IgD-negative memory B cell (primary cell): Measurements from ENCODE around the gene NUDT16L1. TPM values are rescaled to one million over a fixed set of nuclear protein-coding genes. Genes with fewer than 3 reads are reported as not detected.
A peak's percentile ranks its signal among the peaks of the same experiment; 100 is the strongest.
"Not testable (repeated sequence)": the region's sequence is repeated elsewhere in the genome, so short reads cannot be mapped to it uniquely, and the experiment has no call there.

ENCODE experiments used
- H3K27ac Mint-ChIP-seq, 3 donors: one replicate each; pipeline ENCODE4 v1.8.0; 2020 to 2022; ENCODE audit warnings: mild to moderate bottlenecking in 3 of 3, mixed read lengths in 3 of 3, moderate library complexity in 1 of 3
- H3K27me3 Mint-ChIP-seq: one replicate; pipeline ENCODE4 v1.8.0; 2021; ENCODE audit warnings: mixed read lengths
- H3K36me3 Mint-ChIP-seq: one replicate; pipeline ENCODE4 v1.8.0; 2020; ENCODE audit warnings: mild to moderate bottlenecking, mixed read lengths
- H3K4me1 Mint-ChIP-seq, 3 donors: one replicate each; pipeline ENCODE4 v1.8.0; 2020 to 2022; ENCODE audit warnings: mixed read lengths in 3 of 3, mild to moderate bottlenecking in 1 of 3
- H3K4me3 Mint-ChIP-seq, 4 donors: one replicate each; pipeline ENCODE4 v1.8.0; 2020 to 2022; ENCODE audit warnings: mild to moderate bottlenecking in 4 of 4, mixed read lengths in 4 of 4, moderate library complexity in 3 of 4
- H3K9me3 Mint-ChIP-seq, 3 donors: one replicate each; pipeline ENCODE4 v1.8.0; 2020 to 2021; ENCODE audit warnings: mixed read lengths in 3 of 3, mild to moderate bottlenecking in 1 of 3
- polyA plus RNA-seq: library from polyadenylated mRNA; unstranded; fragments of 300-500 nt; fragmentation: Illumina TruSeq; gene quantifications from one replicate; pipeline ENCODE4 v1.2.3, GENCODE V29; 2021

Gene NUDT16L1
- polyA plus RNA-seq, 1 donor from 2014 or later = 74.0 TPM

DNA sequence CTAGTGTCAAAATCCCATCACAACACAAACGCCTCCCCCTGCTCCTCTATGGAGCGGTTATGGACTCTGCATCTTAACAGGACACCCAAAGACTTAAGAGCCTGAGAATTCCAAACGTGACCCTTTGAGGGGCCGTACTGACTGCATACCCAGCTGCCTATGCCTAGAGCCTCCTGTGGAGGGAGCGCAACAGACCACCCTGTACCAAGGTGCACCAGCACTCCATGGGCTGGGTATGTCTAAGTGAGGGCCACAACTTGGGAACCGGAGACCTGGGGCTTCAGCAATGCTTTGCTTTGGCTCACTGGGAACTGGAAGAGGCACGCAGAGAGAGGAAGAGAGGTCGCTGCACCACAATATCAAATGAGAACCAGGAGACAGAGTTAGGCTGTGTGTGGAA is 35.3 kb downstream of the NUDT16L1 start:
- Mint-ChIP-seq H3K4me3 (peak overlapping the region in 1 of 4 donors; percentile 53), H3K9me3 (no peaks in the 10 kb centered on the region), H3K27me3 (no peaks in the 10 kb centered on the region), H3K27ac (no peak overlapping the region), H3K36me3 (peaks cover 2% of the 10 kb centered on the region), H3K4me1 (peaks cover 8 to 9% (median 9%) of the 10 kb centered on the region in 3 donors)

DNA sequence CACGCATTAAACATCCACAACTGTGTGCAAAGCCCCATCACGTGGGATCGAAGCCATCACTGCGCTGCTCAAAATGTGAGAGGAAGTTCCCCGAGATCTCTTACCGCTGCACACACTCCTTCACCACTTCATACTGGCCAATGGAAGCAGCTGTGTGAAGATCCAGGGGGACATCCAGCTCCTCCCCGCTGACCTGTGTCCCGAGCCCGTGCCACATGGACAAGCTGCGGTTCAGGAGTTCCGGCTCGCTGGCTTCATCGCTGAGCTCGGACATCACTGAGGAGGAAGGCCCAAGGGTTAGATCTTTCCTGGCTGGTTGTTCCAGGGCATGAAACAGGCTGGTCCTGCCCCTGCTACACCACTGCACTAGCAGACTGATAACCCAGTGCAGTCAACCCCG is 36.5 kb downstream of the NUDT16L1 start:
- no peaks in the 10 kb centered on the region for H3K27me3 Mint-ChIP-seq
- peaks cover 9 to 16% (median 10%) of the 10 kb centered on the region in 3 donors for H3K4me1 Mint-ChIP-seq
- H3K4me3 Mint-ChIP-seq = no peak overlapping the region
- H3K27ac Mint-ChIP-seq = peak overlapping the region in 2 of 3 donors; percentile 4 to 26
- no peaks in the 10 kb centered on the region for H3K9me3 Mint-ChIP-seq
- H3K36me3 Mint-ChIP-seq = peaks cover 2% of the 10 kb centered on the region

DNA sequence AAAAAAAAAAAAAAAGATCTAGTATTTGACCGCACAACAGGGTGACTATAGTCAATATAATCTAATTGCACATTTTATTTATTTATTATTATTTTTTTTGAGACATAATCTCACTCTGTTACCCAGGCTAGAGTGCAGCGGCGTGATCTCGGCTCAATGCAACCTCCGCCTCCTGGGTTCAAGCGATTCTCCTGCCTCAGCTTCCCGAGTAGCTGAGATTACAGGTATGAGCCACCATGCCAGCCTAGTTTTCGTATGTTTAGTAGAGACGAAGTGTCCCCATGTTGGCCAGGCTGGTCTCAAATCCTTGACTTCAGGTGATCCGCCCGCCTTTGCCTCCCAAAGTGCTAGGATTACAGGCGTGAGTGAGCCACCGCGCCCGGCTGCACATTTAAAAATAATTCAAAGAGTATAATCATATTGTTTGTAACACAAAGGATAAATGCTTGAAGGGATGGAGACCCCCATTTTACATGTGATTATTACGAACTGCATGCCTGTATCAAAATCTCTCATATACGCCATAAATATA is 39.9 kb downstream of the NUDT16L1 start:
- Mint-ChIP-seq H3K4me1 (peaks cover 13 to 20% (median 19%) of the 10 kb centered on the region in 3 donors), H3K36me3 (peaks cover 2% of the 10 kb centered on the region), H3K27me3 (no peaks in the 10 kb centered on the region), H3K27ac (peak overlapping the region in 2 of 3 donors; percentile 12 to 94), H3K9me3 (no peaks in the 10 kb centered on the region), H3K4me3 (peak overlapping the region; percentile 82 to 97 (median 94))

DNA sequence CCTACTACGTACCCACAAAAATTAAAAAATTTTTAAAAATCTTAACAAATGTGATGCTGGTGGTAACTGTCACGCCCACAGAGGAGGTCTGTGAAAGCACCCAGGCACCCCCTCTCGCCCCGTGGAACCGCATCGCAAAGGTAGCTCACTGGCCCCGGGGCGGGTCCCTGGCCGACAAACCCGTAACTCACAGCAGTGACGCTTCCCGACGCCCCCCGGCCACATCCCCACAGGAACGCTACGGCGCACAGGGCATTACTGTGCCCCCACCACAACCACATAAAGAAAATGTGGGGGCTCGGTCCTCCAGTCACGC is 40.3 kb downstream of the NUDT16L1 start:
- Mint-ChIP-seq H3K27ac (peak overlapping the region in 2 of 3 donors; percentile 12 to 94), H3K4me3 (peak overlapping the region; percentile 82 to 97 (median 94)), H3K4me1 (peaks cover 13 to 20% (median 19%) of the 10 kb centered on the region in 3 donors), H3K27me3 (no peaks in the 10 kb centered on the region), H3K36me3 (no peaks in the 10 kb centered on the region), H3K9me3 (no peaks in the 10 kb centered on the region)

DNA sequence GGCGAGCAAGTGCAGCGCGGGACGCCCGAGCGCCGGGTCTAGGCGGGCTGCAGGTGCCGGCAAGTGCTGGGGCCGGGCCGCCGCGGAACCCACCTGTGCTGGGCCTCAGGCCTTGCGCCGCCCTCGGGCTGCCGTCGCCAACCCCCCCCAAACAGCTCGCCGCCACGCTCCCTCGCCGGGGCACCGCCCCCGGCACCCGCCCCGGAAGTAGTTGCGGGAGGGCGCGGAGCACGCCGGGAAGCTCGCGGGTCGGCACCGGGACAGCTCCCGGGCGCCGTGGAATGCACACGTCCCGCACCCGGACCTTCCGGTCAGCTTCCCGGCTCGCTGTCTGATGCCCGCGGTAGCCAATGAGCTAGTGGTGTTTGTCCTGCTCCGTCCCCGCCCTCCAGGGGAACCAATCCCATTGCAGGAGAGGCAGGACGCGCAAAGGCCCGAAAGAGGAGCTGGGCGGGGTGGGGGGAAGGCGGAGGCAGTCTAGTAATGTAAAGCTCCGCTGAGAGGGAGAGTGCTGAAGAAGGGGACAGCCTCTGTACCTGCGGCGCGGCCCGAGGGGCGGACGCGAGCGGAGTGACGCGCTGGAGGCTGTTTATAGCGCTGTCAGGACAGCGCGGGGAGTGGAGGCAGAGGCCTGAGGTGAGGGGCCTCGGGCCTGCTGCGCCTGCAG is 40.8 kb downstream of the NUDT16L1 start, which contains the start of the genes ANKS3 and DNAAF8:
Gene ANKS3, minus strand, starts transcription at position 209 of the 667 bp plus-strand sequence. CDS start 4,122 bp downstream, outside the sequence.
Gene DNAAF8, plus strand, starts transcription at position 475 of the 667 bp plus-strand sequence. CDS start 1,978 bp downstream, outside the sequence.
- Mint-ChIP-seq H3K4me3 (peak within 1 kb of the TSS; percentile 82 to 97 (median 94)), H3K27me3 (no peaks in the 10 kb centered on the region), H3K27ac (peak within 1 kb of the TSS; percentile 85 to 94 (median 88)), H3K4me1 (peaks cover 13 to 20% (median 19%) of the 10 kb centered on the region in 3 donors), H3K9me3 (no peaks in the 10 kb centered on the region), H3K36me3 (no peaks in the 10 kb centered on the region)

DNA sequence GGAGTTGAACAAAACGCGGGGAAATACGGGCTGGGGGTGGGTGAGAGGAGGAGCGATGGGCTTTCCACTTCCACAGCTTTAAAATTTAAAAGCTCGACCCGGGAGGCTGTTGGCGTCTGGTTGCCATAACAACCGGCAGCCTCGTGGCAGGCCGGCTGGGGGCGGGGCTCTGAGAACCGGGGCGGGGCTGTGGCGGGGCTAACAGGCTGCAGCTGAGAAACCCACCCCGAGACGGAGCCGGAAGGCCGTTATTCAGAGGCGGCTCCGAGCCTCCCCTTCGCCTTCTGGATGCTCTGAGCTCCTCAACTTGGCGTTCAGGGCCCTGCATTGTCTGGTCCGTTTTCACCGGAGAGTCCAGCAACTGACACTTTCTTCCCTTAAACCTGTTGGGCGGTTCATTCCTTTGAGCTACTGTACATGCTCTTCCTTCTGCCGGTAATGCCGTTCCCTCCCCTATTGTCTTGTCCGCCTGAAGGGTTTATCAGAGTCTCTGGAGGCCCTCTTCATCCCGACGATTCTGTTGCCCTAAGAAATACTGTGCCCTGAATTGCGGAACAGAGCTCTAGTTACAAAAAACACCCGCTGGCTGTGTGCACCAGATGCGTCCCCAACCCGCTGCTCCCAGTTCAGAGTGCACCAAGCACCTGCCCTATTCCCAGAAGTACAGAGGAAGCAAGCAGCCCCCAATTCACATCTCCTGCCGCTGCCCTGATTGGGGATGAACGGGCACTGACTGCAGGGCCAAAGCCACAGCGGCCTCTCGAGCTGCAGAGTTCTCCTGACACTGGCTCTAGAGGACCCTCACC is 41.6 kb downstream of the NUDT16L1 start:
- Mint-ChIP-seq H3K4me3 (peak overlapping the region; percentile 82 to 97 (median 94)), H3K27ac (peak overlapping the region; percentile 85 to 94 (median 88)), H3K4me1 (peaks cover 13 to 20% (median 19%) of the 10 kb centered on the region in 3 donors), H3K9me3 (no peaks in the 10 kb centered on the region), H3K36me3 (no peaks in the 10 kb centered on the region), H3K27me3 (no peaks in the 10 kb centered on the region)

DNA sequence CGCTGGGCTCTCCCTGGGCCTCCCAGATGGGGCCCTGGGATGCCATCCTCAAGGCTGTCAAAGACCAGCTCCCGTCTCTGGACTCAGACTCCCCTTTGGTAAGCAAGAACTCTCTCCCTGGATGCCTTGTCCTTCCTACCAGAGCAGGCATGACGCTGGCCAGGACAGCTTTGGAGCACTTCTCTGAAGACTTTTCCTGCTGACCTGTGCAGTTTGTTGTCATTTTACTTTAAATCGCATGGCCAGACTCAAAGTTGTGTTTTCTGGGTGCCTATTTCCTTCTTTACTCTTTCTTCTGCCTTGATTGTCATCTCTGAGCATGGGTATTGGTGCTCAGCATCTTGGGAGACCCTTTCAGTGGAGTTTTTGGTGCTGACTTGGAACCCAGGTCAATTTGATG is 43.2 kb downstream of the NUDT16L1 start:
- H3K9me3 Mint-ChIP-seq = no peaks in the 10 kb centered on the region
- H3K36me3 Mint-ChIP-seq = no peaks in the 10 kb centered on the region
- peak overlapping the region in 1 of 4 donors; percentile 44 for H3K4me3 Mint-ChIP-seq
- H3K27me3 Mint-ChIP-seq = no peaks in the 10 kb centered on the region
- H3K4me1 Mint-ChIP-seq = peaks cover 13 to 18% (median 16%) of the 10 kb centered on the region in 3 donors
- peak overlapping the region in 1 of 3 donors; percentile 13 for H3K27ac Mint-ChIP-seq

DNA sequence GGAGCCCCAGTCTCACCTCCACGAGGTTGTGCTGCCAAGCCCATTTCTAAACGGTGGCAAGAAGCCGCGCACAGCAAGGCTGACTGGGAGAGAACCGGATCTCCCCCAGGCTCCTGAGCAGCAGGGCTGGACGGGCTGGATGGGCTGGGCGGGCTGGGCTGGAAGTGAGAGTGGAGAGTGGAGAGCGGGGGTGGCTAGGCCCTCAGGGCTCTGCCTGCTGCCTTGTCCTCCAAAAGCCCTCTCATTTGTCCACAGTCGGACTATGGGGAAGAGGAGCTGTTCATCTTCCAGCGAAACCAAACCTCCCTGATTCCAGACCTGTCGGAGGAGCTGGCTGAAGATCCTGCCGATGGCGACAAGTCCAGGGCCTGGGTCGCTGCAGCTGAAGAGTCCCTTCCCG is 44.2 kb downstream of the NUDT16L1 start:
- Mint-ChIP-seq H3K9me3 (no peaks in the 10 kb centered on the region), H3K36me3 (no peaks in the 10 kb centered on the region), H3K27ac (no peak overlapping the region), H3K4me1 (peaks cover 13 to 18% (median 15%) of the 10 kb centered on the region in 3 donors), H3K4me3 (peak overlapping the region in 1 of 4 donors; percentile 56), H3K27me3 (peaks cover 2% of the 10 kb centered on the region)

DNA sequence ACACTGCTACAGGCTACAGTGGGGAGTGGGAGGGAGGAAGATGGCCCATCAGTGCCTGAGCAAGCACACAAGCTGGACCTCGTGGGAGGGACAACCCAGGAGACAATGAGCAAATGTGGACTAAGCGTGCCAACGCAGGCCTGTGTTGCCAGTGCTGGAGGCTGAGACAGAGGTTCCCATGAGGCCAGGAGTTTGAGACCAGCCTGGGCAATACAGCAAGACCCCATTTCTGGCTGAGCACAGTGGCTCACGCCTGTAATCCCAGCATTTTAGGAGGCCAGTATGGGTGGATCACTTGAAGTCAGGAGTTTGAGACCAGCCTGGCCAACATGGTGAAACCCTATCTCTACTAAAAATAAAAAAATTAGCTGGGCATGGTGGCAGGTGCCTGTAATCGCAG is 45.0 kb downstream of the NUDT16L1 start:
- not testable (repeated sequence) for H3K27me3 Mint-ChIP-seq, H3K9me3 Mint-ChIP-seq, H3K36me3 Mint-ChIP-seq
- peak overlapping the region in 1 of 3 donors; percentile 18 for H3K27ac Mint-ChIP-seq
- peaks cover 7 to 12% (median 11%) of the 10 kb centered on the region in 3 donors for H3K4me1 Mint-ChIP-seq
- H3K4me3 Mint-ChIP-seq = peak overlapping the region in 1 of 4 donors; percentile 56

DNA sequence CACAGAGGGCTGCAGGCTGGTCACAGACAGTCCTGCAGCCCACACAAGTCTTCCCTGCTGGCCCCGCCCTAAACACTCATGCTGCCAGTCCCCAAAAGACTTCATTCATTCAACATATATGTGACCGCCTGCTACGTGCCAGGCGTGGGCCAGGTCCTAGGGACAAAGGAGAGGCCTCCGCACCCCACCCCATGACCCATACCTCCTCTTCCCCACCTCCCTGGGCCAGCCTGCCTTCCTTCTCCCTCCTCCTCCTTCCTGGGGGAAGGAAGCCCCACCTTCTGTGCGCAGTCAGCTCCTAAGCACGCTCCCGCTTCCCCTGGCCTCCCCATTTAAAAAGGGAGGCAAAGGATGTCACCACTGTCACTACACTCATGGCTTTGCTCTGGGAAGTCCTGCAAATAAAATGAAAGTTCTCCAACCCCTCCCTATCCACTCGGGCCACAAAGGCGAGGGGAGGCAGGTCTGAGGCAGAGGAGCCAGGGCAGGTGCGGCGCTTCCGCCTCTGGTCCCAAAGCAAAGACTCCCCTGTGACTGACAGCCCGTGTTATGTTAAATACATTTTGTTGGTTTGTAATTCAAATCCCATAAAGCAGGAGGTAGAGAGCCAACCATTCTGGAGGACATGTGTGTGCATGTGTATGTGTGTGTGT is 50.0 kb downstream of the NUDT16L1 start:
- Mint-ChIP-seq H3K4me3 (peak overlapping the region in 3 of 4 donors; percentile 47 to 67 (median 58)), H3K4me1 (peaks cover 5 to 15% (median 7%) of the 10 kb centered on the region in 3 donors), H3K27ac (no peak overlapping the region), H3K9me3 (no peaks in the 10 kb centered on the region), H3K36me3 (peaks cover 2% of the 10 kb centered on the region), H3K27me3 (peaks cover 9% of the 10 kb centered on the region)

DNA sequence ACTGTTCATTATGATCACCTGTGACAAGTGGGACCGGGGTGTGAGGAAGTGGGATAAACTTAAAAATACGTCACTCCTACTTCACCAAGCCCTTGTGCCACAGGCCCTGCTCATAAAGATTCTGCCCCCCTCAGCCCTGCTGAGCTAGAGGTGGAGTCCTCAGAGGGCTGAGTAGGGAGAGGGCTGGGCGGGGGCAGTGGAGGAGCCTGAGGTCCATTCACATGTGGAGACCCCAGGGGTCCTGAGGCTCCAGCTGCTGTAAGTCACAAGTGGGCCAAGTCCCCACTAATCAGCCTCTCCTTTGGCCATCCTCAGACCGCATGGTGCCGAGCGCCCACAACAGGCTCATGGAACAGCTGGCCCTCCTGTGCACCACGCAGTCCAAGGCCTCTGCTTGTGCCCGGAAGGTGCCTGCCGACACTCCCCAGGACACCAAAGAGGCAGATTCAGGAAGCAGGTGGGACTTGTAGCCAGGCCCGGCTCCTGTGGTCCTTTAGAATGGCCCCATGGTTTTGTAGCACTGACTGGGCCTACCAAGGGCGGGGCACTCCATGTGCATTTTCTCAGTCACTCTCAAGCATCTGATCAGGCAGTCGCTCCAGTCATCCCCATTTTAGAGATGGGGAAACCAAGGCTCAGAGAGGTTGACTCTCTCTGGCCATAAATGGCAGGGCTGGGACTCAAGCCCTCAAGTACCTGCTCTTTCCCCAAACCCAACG is 51.4 kb downstream of the NUDT16L1 start:
- Mint-ChIP-seq H3K9me3 (no peaks in the 10 kb centered on the region), H3K4me3 (no peak overlapping the region), H3K36me3 (peaks cover 2% of the 10 kb centered on the region), H3K4me1 (peaks cover 5 to 15% (median 7%) of the 10 kb centered on the region in 3 donors), H3K27ac (peak overlapping the region in 1 of 3 donors; percentile 31), H3K27me3 (peaks cover 9% of the 10 kb centered on the region)

DNA sequence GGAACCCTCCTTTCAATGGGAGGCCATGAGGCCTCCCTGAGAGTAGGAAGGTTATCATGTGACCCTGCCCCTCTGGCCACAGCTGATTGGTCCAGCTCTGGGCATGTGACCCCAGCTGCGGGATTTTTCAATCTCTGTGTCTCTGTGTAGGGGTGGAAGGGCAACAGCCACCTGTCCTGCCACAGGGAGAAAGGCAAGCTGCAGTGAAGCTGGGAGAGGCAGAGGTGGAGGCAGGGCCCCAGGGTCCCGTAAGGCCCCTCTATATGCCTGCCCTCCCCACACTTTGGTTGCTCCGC is 51.9 kb downstream of the NUDT16L1 start:
- peaks cover 2% of the 10 kb centered on the region for H3K36me3 Mint-ChIP-seq
- peaks cover 9% of the 10 kb centered on the region for H3K27me3 Mint-ChIP-seq
- no peak overlapping the region for H3K27ac Mint-ChIP-seq
- no peak overlapping the region for H3K4me3 Mint-ChIP-seq
- peaks cover 5 to 15% (median 7%) of the 10 kb centered on the region in 3 donors for H3K4me1 Mint-ChIP-seq
- no peaks in the 10 kb centered on the region for H3K9me3 Mint-ChIP-seq
